K562 (cell line): ENCODE data around the gene SHB. TPM values are rescaled to one million over a fixed set of nuclear protein-coding genes. Genes with fewer than 3 reads are reported as not detected.

Experiments used
- E2F4 ChIP-seq: sonication (generic); formaldehyde crosslinking; IDR thresholded peaks from 2 replicates; pipeline ENCODE4 v1.8.0; 2022; ENCODE audit warnings: mild to moderate bottlenecking, low read depth, missing genetic modification reagents
- ESRRB ChIP-seq: fragments of 250-450 bp; sonication (Bioruptor Pico); IDR thresholded peaks from 2 replicates; pipeline ENCODE4 v1.5.0; 2020; ENCODE audit warnings: mild to moderate bottlenecking, moderate library complexity, borderline replicate concordance
- HMGN3 ChIP-seq: IDR thresholded peaks from 2 replicates; pipeline ENCODE4 v1.6.1; 2011; ENCODE audit warnings: borderline replicate concordance, low read depth, mild to moderate bottlenecking, mixed read lengths, low read length; ENCODE audit not compliant: insufficient read length; ENCODE audit errors: extremely low read depth
- KDM1A ChIP-seq, 2 experiments: fragments of 450-650 bp; IDR thresholded peaks; 2 replicates each; pipeline ENCODE4 v1.6.1; 2016; ENCODE audit warnings: mild to moderate bottlenecking in 2 of 2
- NCOA2 ChIP-seq, 2 experiments: fragments of 450-650 bp; IDR thresholded peaks; 2 replicates each; pipeline ENCODE4 v1.6.1; 2018; ENCODE audit warnings: mild to moderate bottlenecking in 2 of 2, moderate library complexity in 1 of 2; ENCODE audit not compliant: partially characterized antibody in 2 of 2
- TGIF2 ChIP-seq: sonication (generic); formaldehyde crosslinking; IDR thresholded peaks from 2 replicates; pipeline ENCODE4 v1.8.1; 2022; ENCODE audit warnings: mild to moderate bottlenecking, missing genetic modification reagents, moderate library complexity
- ZEB2 ChIP-seq: fragments of 450-650 bp; IDR thresholded peaks from 2 replicates; pipeline ENCODE4 v1.6.1; 2016
- ZFX ChIP-seq: sonication (generic); formaldehyde crosslinking; IDR thresholded peaks from 2 replicates; pipeline ENCODE4 v1.8.0; 2022; ENCODE audit warnings: mild to moderate bottlenecking, missing genetic modification reagents, moderate library complexity
- ZNF407 ChIP-seq: fragments of 450-650 bp; IDR thresholded peaks from 2 replicates; pipeline ENCODE4 v1.6.1; 2016; ENCODE audit warnings: low read depth
- polyA plus RNA-seq, 8 experiments: library from polyadenylated mRNA; depleted of rRNA in 4 of 8; stranded (reverse) in 5 of 8; unstranded in 3 of 8; fragments of >200 nt; fragmentation: Nextera tagmentation in 2 of 8; fragmentation: Illumina TruSeq in 1 of 8; extraction: Ambion mirVana in 2 of 8; extraction: Trizol in 1 of 8; gene quantifications; 2 replicates each; pipeline versions ENCODE4 v1.2.1 to v1.2.3, GENCODE V29; 2011 to 2014; ENCODE audit warnings: inconsistent platforms in 1 of 8, missing spikeins in 1 of 8
- total RNA-seq, 7 experiments: library from RNA; depleted of rRNA in 6 of 7; stranded (reverse); fragments of >200 nt in 6 of 7; fragmentation: Illumina TruSeq in 2 of 7; extraction: Trizol in 2 of 7; gene quantifications; 2 replicates each; pipeline versions ENCODE4 v1.2.1 to v1.2.3, GENCODE V29; 2011 to 2021; ENCODE audit warnings: low replicate concordance in 1 of 7

SHB gene
- total and polyA plus RNA-seq, 9 of the 15 experiments (the other 6 are each of a cell fraction or from before 2014, with no cell fraction given): 0.78 to 16.0 (median 5.3) TPM

DNA sequence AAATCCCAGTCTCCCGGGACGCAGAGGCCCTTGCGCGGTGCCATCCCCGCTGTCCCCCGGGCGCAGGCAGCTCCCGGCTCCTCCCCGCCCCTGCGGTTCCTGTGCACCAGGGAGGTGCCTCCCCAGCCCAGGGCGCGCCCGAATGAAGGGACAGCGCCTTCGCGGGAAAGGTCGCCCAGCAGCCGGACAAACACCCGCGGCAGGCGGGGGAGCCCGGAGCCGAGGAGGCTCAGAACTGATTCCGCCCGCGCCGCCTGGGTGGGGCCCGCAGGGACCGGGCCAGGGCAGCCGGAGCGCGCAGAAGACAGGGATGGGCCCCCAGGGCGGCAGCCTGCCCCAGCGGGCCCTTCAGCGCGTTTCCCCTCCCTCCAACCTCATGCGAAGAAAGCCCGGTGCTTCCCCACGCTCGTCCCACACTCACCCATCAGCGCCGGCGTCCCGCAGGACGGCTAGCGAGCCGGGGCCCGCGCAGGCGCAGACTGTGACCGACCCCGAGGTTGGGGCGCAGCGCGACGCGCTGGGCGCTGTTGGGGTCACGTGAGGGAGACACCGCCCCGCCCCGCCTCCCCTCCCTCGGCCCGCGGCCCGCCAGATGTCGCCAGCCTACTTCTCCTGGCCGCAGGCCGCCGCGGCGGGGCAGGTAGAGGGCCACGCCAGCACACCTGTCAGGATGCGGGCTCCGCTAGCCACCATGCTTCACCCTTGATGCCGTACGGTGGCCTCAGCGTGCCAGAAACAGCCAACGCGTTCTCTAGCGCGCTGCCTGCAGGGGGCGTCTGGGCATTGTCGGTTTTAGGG lies 165.2 kb downstream of the SHB start, which contains the start of gene SLC25A51 (continued):
- TF ChIP-seq ZNF407 (peak; percentile 99), ZEB2 (peak; percentile 99), ZFX (CRISPR knock-in tag) (peak; percentile 99), NCOA2 (IDR thresholded peaks at IDR 0.05; ENCODE audit: partially characterized antibody in 2 of 2) (no peak), E2F4 (peak; percentile 64), TGIF2 (CRISPR knock-in tag) (peak; percentile 94), HMGN3 (peak; percentile 63), ESRRB (no peak), KDM1A (IDR thresholded peaks at IDR 0.05) (peak in 1 of 2 experiments; percentile 63; a peak in 1 of 4 replicates)
